ENCODE measurements around the gene IER5.

IER5 gene

DNA sequence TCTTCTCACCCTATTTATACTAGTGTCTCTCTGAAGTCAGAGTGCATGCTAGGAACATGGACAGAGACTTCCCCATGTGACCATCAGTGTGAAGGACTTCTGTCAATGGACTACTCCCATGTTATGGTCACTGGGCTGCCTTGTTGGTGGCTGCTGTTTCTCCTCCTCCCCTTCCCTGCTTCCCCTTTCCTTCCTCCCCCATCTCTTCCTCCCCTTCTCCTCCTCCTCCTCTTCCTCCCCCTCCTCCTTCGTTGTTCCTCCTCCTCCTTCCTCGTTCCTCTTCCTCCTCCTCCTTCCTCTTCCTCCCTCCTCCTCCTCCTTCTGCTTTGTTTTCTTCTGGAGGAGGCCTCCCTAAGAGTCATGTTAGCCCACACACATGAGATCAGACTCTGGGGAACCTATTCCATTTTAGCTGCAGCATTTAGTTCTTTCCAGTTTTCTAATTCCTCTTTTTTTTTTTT is 35.8 kb downstream of the IER5 start:
- Histone ChIP-seq H3K36me3 (ENCODE audit: control insufficient read depth, insufficient read depth, low read length) (no peaks in the 10 kb centered on the region), H3K4me3 (replicated peaks; ENCODE audit: low read depth, low read length) (no peak overlapping the region), H3K27me3 (replicated peaks; ENCODE audit: control insufficient read depth, insufficient read depth, low read length) (no peaks in the 10 kb centered on the region)
- TF ChIP-seq, protein P1, sequence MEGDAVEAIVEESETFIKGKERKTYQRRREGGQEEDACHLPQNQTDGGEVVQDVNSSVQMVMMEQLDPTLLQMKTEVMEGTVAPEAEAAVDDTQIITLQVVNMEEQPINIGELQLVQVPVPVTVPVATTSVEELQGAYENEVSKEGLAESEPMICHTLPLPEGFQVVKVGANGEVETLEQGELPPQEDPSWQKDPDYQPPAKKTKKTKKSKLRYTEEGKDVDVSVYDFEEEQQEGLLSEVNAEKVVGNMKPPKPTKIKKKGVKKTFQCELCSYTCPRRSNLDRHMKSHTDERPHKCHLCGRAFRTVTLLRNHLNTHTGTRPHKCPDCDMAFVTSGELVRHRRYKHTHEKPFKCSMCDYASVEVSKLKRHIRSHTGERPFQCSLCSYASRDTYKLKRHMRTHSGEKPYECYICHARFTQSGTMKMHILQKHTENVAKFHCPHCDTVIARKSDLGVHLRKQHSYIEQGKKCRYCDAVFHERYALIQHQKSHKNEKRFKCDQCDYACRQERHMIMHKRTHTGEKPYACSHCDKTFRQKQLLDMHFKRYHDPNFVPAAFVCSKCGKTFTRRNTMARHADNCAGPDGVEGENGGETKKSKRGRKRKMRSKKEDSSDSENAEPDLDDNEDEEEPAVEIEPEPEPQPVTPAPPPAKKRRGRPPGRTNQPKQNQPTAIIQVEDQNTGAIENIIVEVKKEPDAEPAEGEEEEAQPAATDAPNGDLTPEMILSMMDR (IDR thresholded peaks at IDR 0.05; ENCODE audit: insufficient read depth, low read length, poor library complexity, severe bottlenecking): no peak
- no peak for DNase-seq (ENCODE audit: extremely low read depth, insufficient read length)

DNA sequence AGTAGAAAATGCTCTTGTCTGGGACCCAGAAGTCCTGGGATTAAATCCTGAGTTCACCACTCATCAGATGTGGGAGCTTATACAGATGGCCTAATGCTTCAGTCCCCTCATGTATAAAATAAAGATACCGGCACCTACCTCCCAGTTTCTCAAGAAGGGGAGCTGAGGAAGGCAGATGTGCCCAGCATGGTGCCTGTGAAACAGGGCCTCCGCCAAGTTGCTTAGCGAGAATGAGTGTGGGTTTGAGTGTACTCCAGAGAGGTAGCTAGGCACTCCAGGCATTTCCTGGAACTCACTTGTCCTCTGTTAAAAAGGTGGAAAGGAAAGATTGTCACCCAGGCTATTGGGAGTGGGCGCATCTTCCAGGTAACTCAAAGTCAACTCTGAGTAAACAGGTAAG is 37.8 kb downstream of the IER5 start:
- no peaks in the 10 kb centered on the region for H3K27me3 ChIP-seq (replicated peaks; ENCODE audit: control insufficient read depth, insufficient read depth, low read length)
- TF ChIP-seq, protein P1 (IDR thresholded peaks at IDR 0.05; ENCODE audit: insufficient read depth, low read length, poor library complexity, severe bottlenecking): no peak
- H3K4me3 ChIP-seq (replicated peaks; ENCODE audit: low read depth, low read length): no peak overlapping the region
- DNase-seq (ENCODE audit: extremely low read depth, insufficient read length): no peak
- no peaks in the 10 kb centered on the region for H3K36me3 ChIP-seq (ENCODE audit: control insufficient read depth, insufficient read depth, low read length)

DNA sequence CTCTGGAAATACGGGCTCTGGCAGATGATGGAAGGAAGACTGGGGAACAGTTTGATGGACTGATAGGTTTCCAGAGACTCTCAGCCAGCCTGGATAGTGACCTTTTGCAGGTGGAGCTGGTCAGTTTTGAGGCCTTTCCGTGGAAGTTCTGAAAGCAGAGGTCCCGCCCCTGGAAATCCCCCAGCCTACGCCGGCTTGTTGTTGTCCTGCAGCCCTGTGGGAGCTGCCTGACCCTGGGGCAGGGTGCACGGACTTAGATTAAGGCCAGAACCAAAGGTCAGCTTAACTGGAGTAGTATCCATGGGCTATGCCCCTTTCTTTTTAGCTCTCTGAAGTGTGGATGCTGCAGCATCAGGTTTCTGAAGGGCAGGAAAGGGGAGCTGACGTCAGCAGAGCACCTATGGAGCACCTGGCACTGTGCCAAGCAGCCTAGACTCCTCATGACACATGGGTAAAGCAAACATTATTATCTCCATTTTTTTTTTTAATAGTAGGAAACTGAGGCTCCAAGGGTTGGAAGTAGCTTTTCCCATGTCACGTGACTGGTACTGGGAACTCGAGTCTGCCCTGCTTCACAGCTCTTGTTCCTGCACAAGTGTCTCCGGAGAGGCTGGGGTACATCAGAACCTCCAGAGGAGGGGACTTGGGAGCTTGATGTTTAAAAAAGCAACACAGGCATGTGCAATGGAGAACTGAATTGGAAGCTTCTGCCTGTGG is 38.5 kb downstream of the IER5 start:
- TF ChIP-seq, protein P1 (IDR thresholded peaks at IDR 0.05; ENCODE audit: insufficient read depth, low read length, poor library complexity, severe bottlenecking): no peak
- Histone ChIP-seq H3K36me3 (ENCODE audit: control insufficient read depth, insufficient read depth, low read length) (no peaks in the 10 kb centered on the region), H3K4me3 (replicated peaks; ENCODE audit: low read depth, low read length) (no peak overlapping the region), H3K27me3 (replicated peaks; ENCODE audit: control insufficient read depth, insufficient read depth, low read length) (no peaks in the 10 kb centered on the region)
- DNase-seq (ENCODE audit: extremely low read depth, insufficient read length): no peak

DNA sequence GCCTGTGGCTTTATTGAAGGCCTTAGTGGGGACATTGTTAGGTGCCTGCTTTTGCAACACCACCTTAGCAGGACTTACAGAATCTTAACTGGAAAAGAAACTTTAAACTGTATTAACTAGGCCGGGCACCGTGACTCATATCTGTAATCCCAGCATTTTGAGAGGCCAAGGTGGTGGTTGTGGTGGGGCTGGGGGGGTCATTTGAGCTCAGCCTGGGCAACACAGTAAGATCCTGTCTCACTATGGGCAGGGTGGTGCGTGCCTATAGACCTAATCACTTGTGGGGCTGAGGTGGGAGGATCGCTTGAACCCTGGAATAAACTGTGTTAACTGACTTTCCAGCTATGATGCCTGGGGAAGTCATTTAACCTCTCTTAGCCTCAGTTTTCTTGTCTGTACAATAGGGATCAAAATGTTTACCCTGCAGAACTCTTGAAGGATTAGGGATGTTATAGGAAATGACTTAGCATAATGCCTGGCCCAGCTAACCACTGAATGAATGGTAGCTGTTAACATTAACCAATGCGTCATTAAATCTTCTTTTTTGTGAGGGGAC is 39.5 kb downstream of the IER5 start:
- peak; percentile 60 for DNase-seq (ENCODE audit: extremely low read depth, insufficient read length)
- Histone ChIP-seq H3K4me3 (replicated peaks; ENCODE audit: low read depth, low read length) (peak overlapping the region; percentile 31), H3K27me3 (replicated peaks; ENCODE audit: control insufficient read depth, insufficient read depth, low read length) (no peaks in the 10 kb centered on the region), H3K36me3 (ENCODE audit: control insufficient read depth, insufficient read depth, low read length) (no peaks in the 10 kb centered on the region)
- TF ChIP-seq, protein P1 (IDR thresholded peaks at IDR 0.05; ENCODE audit: insufficient read depth, low read length, poor library complexity, severe bottlenecking): no peak

DNA sequence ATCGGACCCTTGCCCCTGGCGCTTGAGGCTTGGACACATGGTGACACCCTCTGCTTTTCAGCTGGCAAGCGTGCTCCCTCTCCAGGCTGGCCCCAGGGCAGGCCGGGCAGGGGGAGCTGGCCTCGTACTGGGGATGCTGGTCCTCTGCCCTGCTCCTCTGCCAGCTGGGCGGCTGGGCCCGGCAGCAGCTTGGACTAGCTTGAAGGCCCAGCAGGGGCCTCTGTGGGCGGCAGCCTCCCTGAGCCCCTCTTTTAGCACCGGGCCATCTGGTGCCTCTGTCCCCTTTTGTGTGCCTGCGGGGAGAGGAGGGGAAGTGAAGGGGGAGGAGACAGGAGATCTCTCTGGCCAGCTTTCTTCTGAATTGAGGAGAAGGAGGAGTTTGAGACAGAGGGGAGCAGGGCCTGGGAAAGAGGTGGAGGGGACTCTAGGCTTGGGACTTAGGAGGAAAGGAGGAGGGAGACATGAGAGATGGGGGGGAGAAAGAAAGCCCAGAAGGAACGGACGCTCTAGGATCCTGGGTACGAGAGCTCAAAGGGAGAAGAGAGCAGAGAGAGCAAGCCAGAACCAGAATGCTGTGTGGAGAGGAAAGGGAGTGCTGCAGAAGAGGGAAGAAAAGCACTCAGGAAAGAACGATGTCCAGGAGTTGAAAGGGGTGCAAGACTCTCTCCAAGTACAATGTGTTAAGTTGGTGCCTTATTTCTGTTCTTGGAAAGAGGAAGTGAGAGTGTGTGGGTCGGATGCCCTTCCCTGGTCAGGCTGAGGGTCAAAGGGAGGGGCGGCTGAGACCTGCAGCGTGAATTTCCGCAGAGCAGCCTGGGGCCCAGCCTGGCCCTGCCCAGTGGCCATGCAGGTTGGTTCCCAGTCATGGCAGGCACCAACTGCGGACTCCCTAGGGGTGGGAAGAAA is 40.3 kb downstream of the IER5 start:
- Histone ChIP-seq H3K27me3 (replicated peaks; ENCODE audit: control insufficient read depth, insufficient read depth, low read length) (no peaks in the 10 kb centered on the region), H3K4me3 (replicated peaks; ENCODE audit: low read depth, low read length) (peak overlapping the region; percentile 31), H3K36me3 (ENCODE audit: control insufficient read depth, insufficient read depth, low read length) (no peaks in the 10 kb centered on the region)
- peak; percentile 82 for DNase-seq (ENCODE audit: extremely low read depth, insufficient read length)
- TF ChIP-seq, protein P1 (IDR thresholded peaks at IDR 0.05; ENCODE audit: insufficient read depth, low read length, poor library complexity, severe bottlenecking): no peak

Measured in GM06990 (cell line).